HepG2 (cell line): ENCODE measurements around the gene MALRD1.

ENCODE experiments used
- CTCF ChIP-seq: sonication (generic); formaldehyde crosslinking; IDR thresholded peaks from 2 replicates; pipeline ENCODE4 v1.5.0; 2020; ENCODE audit warnings: mild to moderate bottlenecking, missing genetic modification reagents, moderate library complexity
- KDM5A ChIP-seq: fragments of 200-600 bp; sonication (generic); IDR thresholded peaks from 2 replicates; pipeline ENCODE4 v1.7.0; 2018; ENCODE audit warnings: antibody characterized with exemption, mild to moderate bottlenecking, low read length, borderline replicate concordance
- MAX ChIP-seq: IDR thresholded peaks from 2 replicates; pipeline ENCODE4 v1.6.1; 2012; ENCODE audit warnings: inconsistent platforms
- PATZ1 ChIP-seq: sonication (generic); formaldehyde crosslinking; IDR thresholded peaks from 2 replicates; pipeline ENCODE4 v1.4.0; 2020; ENCODE audit warnings: missing genetic modification reagents
- POLR2A ChIP-seq, 2 experiments: IDR thresholded peaks; 2 replicates each; pipeline ENCODE4 v1.6.1; 2011; ENCODE audit warnings: low read depth in 2 of 2, low read length in 2 of 2, mild to moderate bottlenecking in 1 of 2, moderate library complexity in 1 of 2; ENCODE audit not compliant: insufficient read depth in 1 of 2
- RAD51 ChIP-seq: fragments of 450-650 bp; IDR thresholded peaks from 2 replicates; pipeline ENCODE4 v1.6.1; 2016; ENCODE audit warnings: borderline replicate concordance
- SIN3A ChIP-seq: IDR thresholded peaks from 2 replicates; pipeline ENCODE4 v1.6.1; 2011; ENCODE audit warnings: low read depth, mild to moderate bottlenecking, control low read depth, low read length, borderline replicate concordance
- ZBTB43 ChIP-seq: sonication (generic); formaldehyde crosslinking; conservative IDR thresholded peaks from 2 replicates; pipeline ENCODE4 v1.4.0; 2020; ENCODE audit warnings: missing genetic modification reagents
- ZKSCAN5 ChIP-seq: sonication (generic); formaldehyde crosslinking; IDR thresholded peaks from 2 replicates; pipeline ENCODE4 v1.5.1; 2020; ENCODE audit warnings: mild to moderate bottlenecking, missing genetic modification reagents
- ZNF660 ChIP-seq: sonication (generic); formaldehyde crosslinking; IDR thresholded peaks from 2 replicates; pipeline ENCODE4 v1.5.1; 2020; ENCODE audit warnings: mild to moderate bottlenecking, low read depth, missing genetic modification reagents, borderline replicate concordance

- no peak for TF ChIP-seq PATZ1 (CRISPR knock-in tag)
- no peak for TF ChIP-seq CTCF (CRISPR knock-in tag)
- no peak for TF ChIP-seq POLR2A (IDR thresholded peaks at IDR 0.05; ENCODE audit: insufficient read depth in 1 of 2, low read depth in 2 of 2, low read length in 2 of 2)
- no peak for TF ChIP-seq MAX
- no peak for TF ChIP-seq KDM5A
- TF ChIP-seq ZBTB43 (CRISPR knock-in tag): no peak
- no peak for TF ChIP-seq ZKSCAN5 (CRISPR knock-in tag)
- no peak for TF ChIP-seq RAD51
- no peak for TF ChIP-seq ZNF660 (CRISPR knock-in tag)
- no peak for TF ChIP-seq SIN3A
These were observed 383.2 kb downstream of the MALRD1 start for GRCh38 chr10:19431622-19432351.
